Esophagus muscularis mucosa (tissue), 4 donors: ENCODE results near the gene KRTAP2-4.

Experiments
- EP300 ChIP-seq: sonication (generic); formaldehyde crosslinking; IDR thresholded peaks from one replicate; pipeline ENCODE4 v1.6.1; 2017; ENCODE audit warnings: antibody characterized with exemption
- POLR2A ChIP-seq: fragments of 450-650 bp; IDR thresholded peaks from one replicate; pipeline ENCODE4 v1.6.1; 2017; ENCODE audit warnings: antibody characterized with exemption, moderate library complexity, mild to moderate bottlenecking, low read depth
- POLR2AphosphoS5 ChIP-seq, 2 donors: sonication (generic); formaldehyde crosslinking; IDR thresholded peaks; one replicate each; pipeline ENCODE4 v1.6.1; 2017; ENCODE audit warnings: antibody characterized with exemption in 2 of 2
- TF ChIP-seq, protein P1 (sequence below), 3 experiments: fragments of 200-600 bp in 2 of 3; fragments of 450-650 bp in 1 of 3; sonication (generic) in 2 of 3; IDR thresholded peaks; one replicate each; pipeline ENCODE4 v1.5.1; 2017 to 2019; ENCODE audit warnings: antibody characterized with exemption in 3 of 3, mild to moderate bottlenecking in 2 of 3, moderate library complexity in 1 of 3

- TF ChIP-seq EP300 (no peak), POLR2AphosphoS5 (IDR thresholded peaks at IDR 0.05) (no peak), POLR2A (no peak)
- TF ChIP-seq, protein P1, sequence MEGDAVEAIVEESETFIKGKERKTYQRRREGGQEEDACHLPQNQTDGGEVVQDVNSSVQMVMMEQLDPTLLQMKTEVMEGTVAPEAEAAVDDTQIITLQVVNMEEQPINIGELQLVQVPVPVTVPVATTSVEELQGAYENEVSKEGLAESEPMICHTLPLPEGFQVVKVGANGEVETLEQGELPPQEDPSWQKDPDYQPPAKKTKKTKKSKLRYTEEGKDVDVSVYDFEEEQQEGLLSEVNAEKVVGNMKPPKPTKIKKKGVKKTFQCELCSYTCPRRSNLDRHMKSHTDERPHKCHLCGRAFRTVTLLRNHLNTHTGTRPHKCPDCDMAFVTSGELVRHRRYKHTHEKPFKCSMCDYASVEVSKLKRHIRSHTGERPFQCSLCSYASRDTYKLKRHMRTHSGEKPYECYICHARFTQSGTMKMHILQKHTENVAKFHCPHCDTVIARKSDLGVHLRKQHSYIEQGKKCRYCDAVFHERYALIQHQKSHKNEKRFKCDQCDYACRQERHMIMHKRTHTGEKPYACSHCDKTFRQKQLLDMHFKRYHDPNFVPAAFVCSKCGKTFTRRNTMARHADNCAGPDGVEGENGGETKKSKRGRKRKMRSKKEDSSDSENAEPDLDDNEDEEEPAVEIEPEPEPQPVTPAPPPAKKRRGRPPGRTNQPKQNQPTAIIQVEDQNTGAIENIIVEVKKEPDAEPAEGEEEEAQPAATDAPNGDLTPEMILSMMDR (IDR thresholded peaks at IDR 0.05): no peak
Observed at GRCh38 chr17:41054025-41054424, 11.7 kb downstream of the KRTAP2-4 start.
